ENCODE data around the gene ZNF366. TPM values are rescaled to one million over a fixed set of nuclear protein-coding genes. Genes with fewer than 3 reads are reported as not detected.

The ZNF366 gene
- total and polyA plus RNA-seq, 2 experiments from 2014 or later, result 2.5 TPM; not detected in 1

- H3K4me3 ChIP-seq, result no peak overlapping the region
- no peak overlapping the region for H3K27ac ChIP-seq
- H3K4me1 ChIP-seq (ENCODE audit: insufficient read depth), result no peaks in the 10 kb centered on the region
Observed at GRCh38 chr5:72506158-72506549, 1.1 kb downstream of the ZNF366 start.

GRCh38 chr5:72505539-72506157 lies 1.6 kb downstream of the ZNF366 start:
- H3K36me3 ChIP-seq (replicated peaks; ENCODE audit: insufficient read depth, low read depth), result no peaks in the 10 kb centered on the region
- no peak overlapping the region for H3K27ac ChIP-seq
- no peak overlapping the region for H3K4me2 ChIP-seq
- H3K9me2 ChIP-seq (replicated peaks; ENCODE audit: insufficient read depth), result no peaks in the 10 kb centered on the region
- no peaks in the 10 kb centered on the region for H3K9me3 ChIP-seq (ENCODE audit: low read depth)
- H3K4me1 ChIP-seq (ENCODE audit: insufficient read depth), result no peaks in the 10 kb centered on the region
- DNase-seq (ENCODE audit: low spot score), result no peak
- no peaks in the 10 kb centered on the region for H3K27me3 ChIP-seq
- TF ChIP-seq CTCF (IDR thresholded peaks at IDR 0.05; ENCODE audit: poor library complexity), result no peak
- TF ChIP-seq EZH2phosphoT487 (IDR thresholded peaks at IDR 0.05; ENCODE audit: low read depth, severe bottlenecking, unreplicated experiment), result no peak
- TF ChIP-seq EZH2 (IDR thresholded peaks at IDR 0.05; ENCODE audit: borderline replicate concordance), result no peak
- H2AFZ ChIP-seq, result no peak overlapping the region
- H4K20me1 ChIP-seq (ENCODE audit: insufficient read depth, poor library complexity, severe bottlenecking), result no peaks in the 10 kb centered on the region
- H3K79me2 ChIP-seq, result no peaks in the 10 kb centered on the region
- no peak overlapping the region for H3K4me3 ChIP-seq
- 90% methylated on average over 7 of the region's 7 CpGs for WGBS (ENCODE audit: low lambda C conversion rate, missing lambda C conversion rate)

More at GRCh38 chr5:72506158-72506549, 1.1 kb downstream of the ZNF366 start:
- DNase-seq (ENCODE audit: low spot score), result no peak
- H3K9me2 ChIP-seq (replicated peaks; ENCODE audit: insufficient read depth), result no peaks in the 10 kb centered on the region
- no peaks in the 10 kb centered on the region for H3K27me3 ChIP-seq
- H2AFZ ChIP-seq, result no peak overlapping the region
- no peaks in the 10 kb centered on the region for H3K79me2 ChIP-seq
- no peaks in the 10 kb centered on the region for H3K9me3 ChIP-seq (ENCODE audit: low read depth)
- 89% methylated on average over 7 of the region's 7 CpGs for WGBS (ENCODE audit: low lambda C conversion rate, missing lambda C conversion rate)
- H3K4me2 ChIP-seq, result no peak overlapping the region
- no peak for TF ChIP-seq EZH2phosphoT487 (IDR thresholded peaks at IDR 0.05; ENCODE audit: low read depth, severe bottlenecking, unreplicated experiment)
- no peak for TF ChIP-seq EZH2 (IDR thresholded peaks at IDR 0.05; ENCODE audit: borderline replicate concordance)
- no peak for TF ChIP-seq CTCF (IDR thresholded peaks at IDR 0.05; ENCODE audit: poor library complexity)
- H3K36me3 ChIP-seq (replicated peaks; ENCODE audit: insufficient read depth, low read depth), result no peaks in the 10 kb centered on the region
- no peaks in the 10 kb centered on the region for H4K20me1 ChIP-seq (ENCODE audit: insufficient read depth, poor library complexity, severe bottlenecking)

- Histone ChIP-seq H3K4me3 (no peak overlapping the region), H3K9me2 (replicated peaks; ENCODE audit: insufficient read depth) (no peaks in the 10 kb centered on the region), H3K9me3 (ENCODE audit: low read depth) (no peaks in the 10 kb centered on the region), H4K20me1 (ENCODE audit: insufficient read depth, poor library complexity, severe bottlenecking) (no peaks in the 10 kb centered on the region), H3K79me2 (no peaks in the 10 kb centered on the region), H3K36me3 (replicated peaks; ENCODE audit: insufficient read depth, low read depth) (no peaks in the 10 kb centered on the region), H2AFZ (no peak overlapping the region), H3K27me3 (no peaks in the 10 kb centered on the region), H3K27ac (no peak overlapping the region), H3K4me1 (ENCODE audit: insufficient read depth) (no peaks in the 10 kb centered on the region), H3K4me2 (no peak overlapping the region)
- WGBS (ENCODE audit: low lambda C conversion rate, missing lambda C conversion rate), result 96% methylated on average over 5 of the region's 5 CpGs
- DNase-seq (ENCODE audit: low spot score), result no peak
- TF ChIP-seq EZH2phosphoT487 (IDR thresholded peaks at IDR 0.05; ENCODE audit: low read depth, severe bottlenecking, unreplicated experiment), result no peak
- TF ChIP-seq EZH2 (IDR thresholded peaks at IDR 0.05; ENCODE audit: borderline replicate concordance), result no peak
- no peak for TF ChIP-seq CTCF (IDR thresholded peaks at IDR 0.05; ENCODE audit: poor library complexity)
Observed at GRCh38 chr5:72505016-72505415, 2.2 kb downstream of the ZNF366 start.
